NOMO-1 treated with dmso at 0.1 percent for 144 hours (cell line): ENCODE results near the gene TIAM1.

Experiments used
- DNase-seq: peaks from one replicate; lab custom pipeline; 2025; ENCODE audit not compliant: unreplicated experiment; lab: John Stamatoyannopoulos, UW

TIAM1 gene

DNA sequence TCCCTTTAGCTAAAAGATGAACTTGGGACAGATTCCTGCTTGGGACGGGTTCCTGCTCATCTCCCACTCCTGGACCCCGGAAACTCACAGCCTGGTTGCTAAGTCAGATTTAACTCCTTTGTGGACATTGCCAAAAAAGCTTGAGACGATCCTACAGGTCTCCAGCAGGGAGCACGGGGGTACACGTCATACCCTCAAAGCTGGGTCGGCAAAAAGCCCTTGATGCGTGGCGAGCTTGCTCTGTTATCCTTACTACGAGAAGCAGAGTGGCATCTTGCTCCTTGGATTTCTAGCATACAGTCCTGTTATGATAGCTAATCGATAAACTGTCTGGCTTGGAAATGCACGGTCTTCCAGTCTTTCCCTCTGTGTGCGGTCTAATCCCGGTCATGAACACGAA, 244.9 kb downstream of the TIAM1 start:
- DNase-seq = no peak

- peak; percentile 66 for DNase-seq
These were observed 245.5 kb downstream of the TIAM1 start for GRCh38 chr21:31098576-31099005.

GRCh38 chr21:31092832-31093625, 251.0 kb downstream of the TIAM1 start:
- no peak for DNase-seq

DNA sequence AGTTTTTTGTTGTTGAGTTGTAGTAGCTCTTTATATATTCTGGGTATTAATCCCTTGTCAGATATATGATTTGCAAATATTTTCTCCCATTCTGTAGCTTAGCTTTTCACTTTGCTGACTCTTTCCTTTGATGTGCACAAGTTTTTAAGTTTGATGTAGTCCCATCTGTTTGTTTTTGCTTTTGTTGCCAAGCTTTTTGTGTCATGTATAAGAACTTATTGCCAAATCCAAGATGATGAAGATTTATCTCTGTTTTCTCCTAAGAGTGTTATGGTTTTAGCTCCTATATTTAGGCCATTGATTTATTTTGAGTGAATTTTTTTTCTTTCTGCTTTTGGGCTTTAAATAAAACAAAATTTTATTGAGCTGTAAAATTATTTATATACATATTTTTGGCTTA, 253.7 kb downstream of the TIAM1 start:
- no peak for DNase-seq

GRCh38 chr21:31088474-31088751, 255.6 kb downstream of the TIAM1 start:
- DNase-seq = no peak

DNA sequence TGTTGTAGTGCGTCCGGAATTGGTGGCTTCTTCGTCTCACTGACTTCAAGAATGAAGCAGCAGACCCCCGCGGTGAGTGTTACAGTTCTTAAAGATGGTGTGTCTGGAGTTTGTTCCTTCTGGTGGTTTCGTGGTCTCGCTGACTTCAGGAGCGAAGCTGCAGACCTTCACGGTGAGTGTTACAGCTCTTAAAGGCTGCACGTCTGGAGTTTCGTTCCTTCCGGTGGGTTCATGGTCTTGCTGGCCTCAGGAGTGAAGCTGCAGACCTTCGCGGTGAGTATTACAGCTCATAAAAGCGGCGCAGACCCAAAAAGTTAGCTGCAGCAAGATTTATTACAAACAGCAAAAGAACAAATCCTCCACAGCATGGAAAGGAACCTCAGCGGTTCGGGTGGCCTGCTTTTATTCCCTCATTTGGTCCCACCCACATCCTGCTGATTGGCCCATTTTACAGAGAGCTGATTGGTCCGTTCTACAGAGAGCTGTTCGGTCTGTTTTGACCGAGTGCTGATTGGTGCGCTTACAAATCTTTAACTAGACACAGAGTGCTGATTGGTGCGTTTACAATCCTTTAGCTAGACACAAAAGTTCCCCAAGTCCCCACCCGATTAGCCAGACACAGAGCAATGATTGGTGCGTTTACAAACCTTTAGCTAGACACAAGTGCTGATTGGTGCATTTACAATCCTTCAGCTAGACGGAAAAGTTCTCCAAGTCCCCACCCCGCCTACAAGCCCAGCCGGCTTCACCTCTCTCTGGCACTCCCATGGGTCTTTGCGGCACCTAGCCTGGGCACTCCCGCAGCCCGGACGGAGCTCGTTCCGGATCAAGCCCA, 256.2 kb downstream of the TIAM1 start:
- no peak for DNase-seq

GRCh38 chr21:31084689-31085088, 259.4 kb downstream of the TIAM1 start:
- no peak for DNase-seq

DNA sequence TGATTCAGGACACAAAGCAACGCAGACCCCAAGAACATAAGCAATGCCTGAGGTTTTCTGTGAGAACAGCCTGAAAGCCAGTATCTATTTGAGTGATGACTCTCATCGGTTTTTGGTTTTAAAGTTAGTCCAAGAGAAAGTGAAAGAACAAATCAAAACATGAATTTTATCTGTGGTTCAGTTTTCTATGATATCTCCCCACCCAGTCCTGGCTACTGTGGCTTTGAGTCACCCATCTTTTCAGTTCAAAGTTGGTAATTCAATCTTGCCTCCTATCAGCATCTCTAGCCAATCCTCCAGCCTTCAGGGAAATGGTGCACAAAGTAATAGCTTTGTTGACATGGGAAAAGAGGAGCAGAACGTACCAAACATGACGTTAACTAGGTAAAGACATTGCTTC, 265.3 kb downstream of the TIAM1 start:
- DNase-seq = no peak

- no peak for DNase-seq
These were observed 265.8 kb downstream of the TIAM1 start for GRCh38 chr21:31078216-31078615.

DNA sequence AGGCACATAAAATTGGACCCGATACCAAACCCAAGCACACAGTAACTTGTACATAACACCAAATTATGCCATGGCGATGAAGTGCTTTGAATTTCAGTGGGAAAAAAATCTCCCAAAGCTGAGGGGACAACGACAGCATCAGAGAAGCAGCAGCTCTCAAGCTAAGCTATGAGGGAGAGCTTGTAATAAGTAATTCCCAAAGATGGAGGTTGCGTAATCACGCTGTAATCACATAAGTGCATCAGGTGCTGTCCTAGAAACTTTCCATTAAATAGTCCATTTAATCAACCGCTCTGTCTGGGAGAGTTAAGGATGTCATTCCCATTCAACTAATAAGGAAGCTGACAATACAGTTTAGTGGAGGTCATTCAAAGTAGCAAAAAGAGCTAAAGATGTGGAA, 268.2 kb downstream of the TIAM1 start:
- DNase-seq = no peak

DNA sequence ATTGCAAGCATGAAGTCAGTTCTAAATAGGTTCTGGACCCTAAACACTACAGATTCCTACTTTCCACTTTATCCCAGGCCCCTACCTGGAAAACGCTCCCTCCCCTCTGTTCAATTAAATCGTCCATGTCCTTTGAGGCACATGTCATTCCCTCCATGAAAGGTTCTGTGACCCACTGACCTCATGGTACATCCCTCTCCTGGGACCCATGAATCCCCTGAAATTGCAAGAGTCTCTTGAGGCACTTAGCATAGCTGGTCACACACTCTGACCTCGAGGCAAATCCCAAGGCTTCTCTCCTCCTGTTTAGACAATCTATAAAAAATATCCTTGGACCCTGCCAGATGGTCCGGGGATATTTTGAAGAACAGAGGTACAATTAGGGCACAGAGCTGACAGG, 271.5 kb downstream of the TIAM1 start:
- DNase-seq = no peak
